ENCODE results near the gene PLA2G2A. TPM values are rescaled to one million over a fixed set of nuclear protein-coding genes. Genes with fewer than 3 reads are reported as not detected.

PLA2G2A gene
- total RNA-seq, 4 donors from 2014 or later: 196 to 718 (median 477) TPM

DNA sequence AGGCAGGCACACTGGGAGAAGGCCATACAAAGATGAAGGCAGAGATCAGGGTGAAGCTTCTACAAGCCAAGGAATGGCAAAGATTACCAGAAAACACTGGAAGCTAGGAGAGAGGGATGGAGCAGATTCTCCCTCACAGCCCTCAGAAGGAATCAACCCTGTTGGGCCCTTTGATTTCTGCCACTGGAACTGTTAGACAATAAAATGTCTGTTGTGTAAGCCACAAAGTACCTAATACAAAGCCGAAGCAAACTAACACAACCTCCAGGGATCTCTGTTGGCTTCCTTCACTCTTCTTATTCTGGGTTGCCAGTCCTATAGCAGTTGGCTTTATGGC, 1.7 kb upstream of the PLA2G2A start:
- ATAC-seq (ENCODE audit: low FRiP score) (no peak), DNase-seq (ENCODE audit: low spot score) (no peak)
- TF ChIP-seq, protein P1, sequence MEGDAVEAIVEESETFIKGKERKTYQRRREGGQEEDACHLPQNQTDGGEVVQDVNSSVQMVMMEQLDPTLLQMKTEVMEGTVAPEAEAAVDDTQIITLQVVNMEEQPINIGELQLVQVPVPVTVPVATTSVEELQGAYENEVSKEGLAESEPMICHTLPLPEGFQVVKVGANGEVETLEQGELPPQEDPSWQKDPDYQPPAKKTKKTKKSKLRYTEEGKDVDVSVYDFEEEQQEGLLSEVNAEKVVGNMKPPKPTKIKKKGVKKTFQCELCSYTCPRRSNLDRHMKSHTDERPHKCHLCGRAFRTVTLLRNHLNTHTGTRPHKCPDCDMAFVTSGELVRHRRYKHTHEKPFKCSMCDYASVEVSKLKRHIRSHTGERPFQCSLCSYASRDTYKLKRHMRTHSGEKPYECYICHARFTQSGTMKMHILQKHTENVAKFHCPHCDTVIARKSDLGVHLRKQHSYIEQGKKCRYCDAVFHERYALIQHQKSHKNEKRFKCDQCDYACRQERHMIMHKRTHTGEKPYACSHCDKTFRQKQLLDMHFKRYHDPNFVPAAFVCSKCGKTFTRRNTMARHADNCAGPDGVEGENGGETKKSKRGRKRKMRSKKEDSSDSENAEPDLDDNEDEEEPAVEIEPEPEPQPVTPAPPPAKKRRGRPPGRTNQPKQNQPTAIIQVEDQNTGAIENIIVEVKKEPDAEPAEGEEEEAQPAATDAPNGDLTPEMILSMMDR (IDR thresholded peaks at IDR 0.05): no peak

DNA sequence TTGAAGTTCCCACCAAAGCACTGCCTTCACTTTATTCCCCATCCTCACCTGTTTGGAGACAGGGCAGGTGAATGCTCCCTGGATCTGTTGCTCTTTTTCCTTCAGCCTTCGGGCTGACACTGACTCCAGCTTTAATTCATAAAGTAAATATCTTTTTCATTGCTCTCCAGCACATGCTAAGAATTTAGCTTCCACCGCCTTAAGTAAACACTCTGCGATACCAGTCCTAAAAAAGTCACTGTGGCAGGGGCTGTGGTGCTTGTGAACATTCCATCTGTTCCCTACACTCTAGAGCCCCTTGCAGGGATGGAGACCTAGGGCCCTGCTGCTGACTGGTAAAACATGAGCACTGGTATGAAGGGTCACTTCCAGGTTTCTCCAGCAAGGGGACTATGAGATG, 896 bp upstream of the PLA2G2A start:
- no peak for DNase-seq (ENCODE audit: low spot score)

DNA sequence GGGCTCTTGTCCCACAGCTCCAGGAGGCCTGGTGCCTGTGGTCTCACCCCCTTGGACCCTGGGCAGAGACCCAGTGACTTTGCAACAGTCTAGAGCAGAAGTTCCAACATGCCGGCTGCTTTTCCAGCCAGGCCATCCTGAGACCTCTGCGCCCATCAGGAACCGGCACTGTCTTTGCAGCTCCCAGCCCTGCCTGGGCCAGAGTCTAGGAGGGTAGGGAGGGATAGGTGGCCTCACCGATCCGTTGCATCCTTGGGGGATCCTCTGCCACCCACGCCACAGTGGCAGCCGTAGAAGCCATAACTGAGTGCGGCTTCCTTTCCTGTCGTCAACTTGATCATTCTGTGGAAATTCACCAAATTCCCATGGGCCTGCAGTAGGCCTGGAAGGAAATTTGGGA, 1.3 kb downstream of the PLA2G2A start:
- no peak for DNase-seq (ENCODE audit: low spot score)
- TF ChIP-seq, protein P1 (IDR thresholded peaks at IDR 0.05): no peak
- no peak for ATAC-seq (ENCODE audit: low FRiP score)

More for the DNA sequence above, 896 bp upstream of the PLA2G2A start:
- TF ChIP-seq, protein P1 (IDR thresholded peaks at IDR 0.05): no peak
- no peak for ATAC-seq (ENCODE audit: low FRiP score)

DNA sequence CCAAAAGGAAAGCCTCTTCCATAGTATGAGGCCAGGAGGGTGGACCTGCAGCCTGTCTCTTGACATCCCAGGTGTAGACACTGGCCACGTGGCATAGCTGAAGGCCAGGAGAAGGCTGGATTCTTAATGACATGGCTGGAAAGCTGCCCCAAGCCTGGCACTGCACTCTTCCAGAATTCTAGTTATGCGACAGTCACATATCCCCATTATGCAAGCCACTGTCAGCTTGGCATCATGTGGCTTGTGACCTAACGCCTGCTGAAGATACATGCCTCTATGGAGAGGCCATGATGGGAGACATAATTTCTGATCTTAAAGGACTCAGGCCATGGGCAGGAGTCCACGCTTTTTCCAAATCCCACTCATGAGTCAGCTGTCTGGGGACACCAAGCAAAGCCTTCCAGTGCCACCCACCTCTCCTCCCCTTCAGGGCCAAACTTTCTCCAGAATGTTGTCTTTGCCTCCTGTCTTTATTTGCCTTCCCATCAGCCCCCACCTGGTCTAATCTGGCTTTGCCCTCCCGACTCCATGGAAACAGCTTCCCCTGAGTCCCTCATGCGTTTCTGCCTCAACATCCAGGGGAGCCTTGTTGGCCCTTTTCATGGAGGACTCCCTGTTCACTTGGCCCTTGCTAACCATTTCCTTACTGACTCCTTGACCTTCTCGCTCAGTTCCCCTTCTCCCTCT, 3.0 kb downstream of the PLA2G2A start:
- DNase-seq (ENCODE audit: low spot score) (no peak), ATAC-seq (ENCODE audit: low FRiP score) (no peak)
- TF ChIP-seq, protein P1 (IDR thresholded peaks at IDR 0.05): no peak

DNA sequence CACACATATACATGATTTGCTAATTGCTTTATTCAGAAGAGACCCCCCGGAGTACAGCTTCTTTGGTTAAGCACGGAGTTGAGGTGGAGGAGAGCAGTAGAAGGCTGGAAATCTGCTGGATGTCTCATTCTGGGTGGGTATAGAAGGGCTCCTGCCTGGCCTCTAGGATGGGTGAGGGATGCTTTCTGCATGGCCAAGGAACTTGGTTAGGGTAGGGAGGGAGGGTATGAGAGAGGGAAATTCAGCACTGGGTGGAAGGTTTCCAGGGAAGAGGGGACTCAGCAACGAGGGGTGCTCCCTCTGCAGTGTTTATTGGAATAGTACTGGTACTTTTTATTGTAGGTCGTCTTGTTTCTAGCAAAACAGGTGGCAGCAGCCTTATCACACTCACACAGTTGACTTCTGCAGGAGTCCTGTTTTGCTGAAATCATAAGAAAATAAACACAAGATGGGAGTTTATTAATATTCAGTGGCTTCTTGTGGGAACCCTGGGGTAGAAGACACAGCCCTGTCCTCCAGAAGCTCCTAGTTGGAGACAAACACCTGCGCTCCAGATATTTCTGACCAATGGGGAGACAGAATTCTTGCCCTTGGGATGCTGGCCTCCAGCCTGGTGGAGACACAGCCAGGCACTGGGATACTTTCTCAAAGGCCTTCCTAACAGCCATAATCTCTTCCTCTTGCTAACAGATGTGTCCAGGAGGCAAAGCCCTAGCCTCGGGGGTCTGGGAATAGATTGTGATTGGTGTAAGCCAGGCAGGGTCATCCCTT, 3.8 kb downstream of the PLA2G2A start:
- peak; percentile 19 for ATAC-seq (ENCODE audit: low FRiP score)
- TF ChIP-seq, protein P1 (IDR thresholded peaks at IDR 0.05): no peak
- no peak for DNase-seq (ENCODE audit: low spot score)

DNA sequence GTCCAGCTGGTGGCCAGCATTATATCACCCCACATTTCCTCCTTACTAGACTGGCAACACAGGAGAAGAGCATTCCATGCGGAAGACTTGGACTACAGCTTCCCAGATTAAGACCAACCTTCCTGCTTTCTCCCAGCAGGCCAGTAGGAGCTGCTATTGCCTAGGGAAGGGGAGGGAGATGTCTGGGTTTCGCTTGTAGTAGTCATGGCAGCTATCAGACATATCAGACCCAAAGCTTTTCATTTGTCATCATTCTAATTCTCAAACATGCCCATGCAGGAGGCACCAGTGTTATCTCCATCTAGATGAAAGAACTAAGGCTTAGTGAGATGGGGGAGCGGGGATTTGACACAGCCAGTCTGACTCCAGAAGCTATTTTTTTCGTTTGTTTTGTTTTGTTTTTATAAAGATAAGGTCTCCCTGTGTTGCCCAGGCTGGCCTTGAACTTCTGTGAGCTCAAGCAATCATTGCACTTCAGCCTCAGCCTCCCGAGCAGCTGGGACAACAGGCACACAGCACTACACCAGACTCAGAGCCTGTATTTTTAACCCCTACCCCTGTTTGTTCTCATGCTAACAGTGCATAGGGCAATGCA, 4.5 kb downstream of the PLA2G2A start:
- TF ChIP-seq, protein P1 (IDR thresholded peaks at IDR 0.05): peak in 1 of 3 donors; percentile 13
- DNase-seq (ENCODE audit: low spot score): no peak

More for the DNA sequence above, 4.5 kb downstream of the PLA2G2A start:
- ATAC-seq (ENCODE audit: low FRiP score): peak; percentile 47
